ENCODE results near the gene CEP170B.

DNA sequence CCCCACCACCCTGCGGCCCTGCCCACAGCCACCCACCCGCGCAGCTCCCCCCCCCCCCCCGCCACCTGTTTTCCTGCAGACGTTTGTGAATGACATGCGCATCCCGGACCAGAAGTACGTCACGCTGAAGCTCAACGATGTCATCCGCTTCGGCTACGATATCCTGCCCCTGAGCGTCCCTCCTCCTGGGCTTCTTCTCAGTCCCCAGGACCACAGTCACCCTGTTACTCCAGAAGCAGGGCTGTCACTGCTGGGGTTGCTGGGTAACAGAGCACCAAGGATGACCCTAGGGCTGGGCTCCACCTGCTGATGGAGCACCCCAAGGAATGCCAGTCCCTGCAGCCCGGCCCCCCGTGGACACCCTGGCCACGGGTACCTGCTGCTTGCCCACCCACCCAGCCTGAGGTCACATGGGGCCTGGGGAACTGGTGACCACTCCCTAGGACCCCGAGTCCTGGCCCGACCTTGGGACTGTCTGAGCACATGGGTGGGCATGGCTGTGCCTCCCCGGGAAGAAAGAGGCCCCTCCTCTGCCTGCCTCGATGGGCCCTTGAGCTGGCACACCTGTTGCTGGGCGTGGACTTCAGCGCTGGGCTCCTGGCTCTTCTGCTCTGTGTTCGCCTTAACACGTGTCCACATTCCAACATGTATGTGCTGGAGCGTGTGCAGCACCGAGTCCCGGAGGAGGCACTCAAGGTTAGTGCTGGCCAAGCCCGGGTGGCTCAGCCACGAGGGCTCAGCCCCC is 12.9 kb downstream of the CEP170B start:
- TF ChIP-seq, protein P1, sequence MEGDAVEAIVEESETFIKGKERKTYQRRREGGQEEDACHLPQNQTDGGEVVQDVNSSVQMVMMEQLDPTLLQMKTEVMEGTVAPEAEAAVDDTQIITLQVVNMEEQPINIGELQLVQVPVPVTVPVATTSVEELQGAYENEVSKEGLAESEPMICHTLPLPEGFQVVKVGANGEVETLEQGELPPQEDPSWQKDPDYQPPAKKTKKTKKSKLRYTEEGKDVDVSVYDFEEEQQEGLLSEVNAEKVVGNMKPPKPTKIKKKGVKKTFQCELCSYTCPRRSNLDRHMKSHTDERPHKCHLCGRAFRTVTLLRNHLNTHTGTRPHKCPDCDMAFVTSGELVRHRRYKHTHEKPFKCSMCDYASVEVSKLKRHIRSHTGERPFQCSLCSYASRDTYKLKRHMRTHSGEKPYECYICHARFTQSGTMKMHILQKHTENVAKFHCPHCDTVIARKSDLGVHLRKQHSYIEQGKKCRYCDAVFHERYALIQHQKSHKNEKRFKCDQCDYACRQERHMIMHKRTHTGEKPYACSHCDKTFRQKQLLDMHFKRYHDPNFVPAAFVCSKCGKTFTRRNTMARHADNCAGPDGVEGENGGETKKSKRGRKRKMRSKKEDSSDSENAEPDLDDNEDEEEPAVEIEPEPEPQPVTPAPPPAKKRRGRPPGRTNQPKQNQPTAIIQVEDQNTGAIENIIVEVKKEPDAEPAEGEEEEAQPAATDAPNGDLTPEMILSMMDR (IDR thresholded peaks at IDR 0.05) = no peak
- no peak for TF ChIP-seq POLR2A (IDR thresholded peaks at IDR 0.05)

All from uterus (tissue), 2 donors.